Transverse colon (tissue), 4 donors: ENCODE measurements around the gene ERFE.
A peak's percentile ranks its signal among the peaks of the same experiment; 100 is the strongest.

Experiments used
- EP300 ChIP-seq: sonication (generic); formaldehyde crosslinking; IDR thresholded peaks from one replicate; pipeline ENCODE4 v1.6.1; 2017; ENCODE audit warnings: antibody characterized with exemption, low read depth
- POLR2A ChIP-seq: fragments of 450-650 bp; IDR thresholded peaks from one replicate; pipeline ENCODE4 v1.6.1; 2016; ENCODE audit warnings: antibody characterized with exemption, mild to moderate bottlenecking, moderate library complexity
- POLR2AphosphoS5 ChIP-seq, 3 donors: sonication (generic); formaldehyde crosslinking; IDR thresholded peaks; one replicate each; pipeline ENCODE4 v1.6.1; 2016; ENCODE audit warnings: antibody characterized with exemption in 3 of 3
- TF ChIP-seq, protein P1 (sequence below), 5 experiments: fragments of 200-600 bp in 3 of 5; fragments of 450-650 bp in 2 of 5; sonication (generic) in 3 of 5; IDR thresholded peaks; 1 replicate in 2 of 5; 2 replicates in 3 of 5; pipeline ENCODE4 v1.5.1; 2016 to 2017; ENCODE audit warnings: antibody characterized with exemption in 5 of 5, inconsistent platforms in 3 of 5, mild to moderate bottlenecking in 2 of 5, moderate library complexity in 1 of 5

DNA sequence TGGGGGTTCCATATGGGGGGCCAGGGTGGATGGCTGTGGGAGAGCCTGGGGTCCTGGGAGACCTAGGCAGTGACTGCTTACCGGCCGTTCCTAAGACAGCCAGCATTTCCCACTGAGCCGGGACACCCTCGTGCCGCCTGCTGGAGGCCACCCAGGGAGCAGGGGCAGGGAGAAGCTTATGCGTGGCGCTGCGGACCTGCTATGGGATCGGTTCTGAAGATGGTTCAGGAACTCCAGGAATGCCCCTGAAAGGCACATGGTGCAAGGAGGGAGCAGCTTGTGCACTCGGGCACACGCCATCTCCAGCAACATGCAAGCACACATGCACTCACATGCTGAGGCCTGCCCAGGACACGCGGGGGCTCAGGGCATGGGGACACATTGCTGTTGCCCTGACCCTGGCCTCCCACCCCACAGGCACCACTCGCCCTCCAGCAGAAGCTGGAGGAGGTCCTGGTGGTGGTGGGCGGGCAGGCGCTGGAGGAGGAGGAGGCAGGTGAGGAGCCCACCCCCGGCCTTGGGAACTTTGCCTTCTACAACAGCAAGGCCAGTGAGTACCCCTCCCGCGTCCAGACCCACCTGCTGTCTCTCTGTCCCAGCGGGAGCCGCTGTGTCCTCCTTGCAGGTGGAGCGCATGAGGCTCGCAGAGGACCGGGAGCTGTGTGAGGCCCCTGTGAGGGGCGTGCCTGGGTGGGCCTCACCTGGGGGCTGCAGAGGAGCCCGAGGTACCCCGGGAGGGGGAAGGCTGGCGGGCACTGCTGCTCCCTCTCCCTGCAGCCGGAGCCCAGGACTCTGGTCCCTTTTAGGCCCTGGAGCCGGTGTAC is 16.2 kb upstream of the ERFE start:
- TF ChIP-seq, protein P1, sequence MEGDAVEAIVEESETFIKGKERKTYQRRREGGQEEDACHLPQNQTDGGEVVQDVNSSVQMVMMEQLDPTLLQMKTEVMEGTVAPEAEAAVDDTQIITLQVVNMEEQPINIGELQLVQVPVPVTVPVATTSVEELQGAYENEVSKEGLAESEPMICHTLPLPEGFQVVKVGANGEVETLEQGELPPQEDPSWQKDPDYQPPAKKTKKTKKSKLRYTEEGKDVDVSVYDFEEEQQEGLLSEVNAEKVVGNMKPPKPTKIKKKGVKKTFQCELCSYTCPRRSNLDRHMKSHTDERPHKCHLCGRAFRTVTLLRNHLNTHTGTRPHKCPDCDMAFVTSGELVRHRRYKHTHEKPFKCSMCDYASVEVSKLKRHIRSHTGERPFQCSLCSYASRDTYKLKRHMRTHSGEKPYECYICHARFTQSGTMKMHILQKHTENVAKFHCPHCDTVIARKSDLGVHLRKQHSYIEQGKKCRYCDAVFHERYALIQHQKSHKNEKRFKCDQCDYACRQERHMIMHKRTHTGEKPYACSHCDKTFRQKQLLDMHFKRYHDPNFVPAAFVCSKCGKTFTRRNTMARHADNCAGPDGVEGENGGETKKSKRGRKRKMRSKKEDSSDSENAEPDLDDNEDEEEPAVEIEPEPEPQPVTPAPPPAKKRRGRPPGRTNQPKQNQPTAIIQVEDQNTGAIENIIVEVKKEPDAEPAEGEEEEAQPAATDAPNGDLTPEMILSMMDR (IDR thresholded peaks at IDR 0.05), result peak in 1 of 5 experiments; percentile 23
- TF ChIP-seq POLR2A (no peak), POLR2AphosphoS5 (IDR thresholded peaks at IDR 0.05) (no peak), EP300 (no peak)
